Immature natural killer cell (primary cell): ENCODE data around the gene PLCL1. TPM values are rescaled to one million over a fixed set of nuclear protein-coding genes. Genes with fewer than 3 reads are reported as not detected.
A peak's percentile ranks its signal among the peaks of the same experiment; 100 is the strongest.

Source experiments
- DNase-seq, 3 donors: peaks; one replicate each; pipeline ENCODE4 v3.0.0; 2022; ENCODE audit warnings: mixed read lengths in 1 of 3
- H3K27ac Mint-ChIP-seq, 6 donors: one replicate each; pipeline ENCODE4 v1.8.0; 2020; ENCODE audit warnings: mixed read lengths in 6 of 6, mild to moderate bottlenecking in 5 of 6, inconsistent platforms in 4 of 6, moderate library complexity in 3 of 6
- H3K27me3 Mint-ChIP-seq, 3 donors: one replicate each; pipeline ENCODE4 v1.8.0; 2020 to 2021; ENCODE audit warnings: low read depth in 3 of 3, mild to moderate bottlenecking in 3 of 3, mixed read lengths in 3 of 3, moderate library complexity in 3 of 3, inconsistent platforms in 1 of 3
- H3K36me3 Mint-ChIP-seq, 3 donors: one replicate each; pipeline ENCODE4 v1.8.0; 2020; ENCODE audit warnings: mixed read lengths in 3 of 3, inconsistent platforms in 2 of 3, mild to moderate bottlenecking in 2 of 3
- H3K4me1 Mint-ChIP-seq, 2 donors: one replicate each; pipeline ENCODE4 v1.8.0; 2020; ENCODE audit warnings: inconsistent platforms in 2 of 2, mild to moderate bottlenecking in 2 of 2, mixed read lengths in 2 of 2, moderate library complexity in 1 of 2
- H3K4me3 Mint-ChIP-seq, 5 donors: one replicate each; pipeline ENCODE4 v1.8.0; 2020; ENCODE audit warnings: mild to moderate bottlenecking in 5 of 5, mixed read lengths in 5 of 5, inconsistent platforms in 3 of 5, moderate library complexity in 3 of 5
- H3K9me3 Mint-ChIP-seq, 6 donors: one replicate each; pipeline ENCODE4 v1.8.0; 2020; ENCODE audit warnings: mild to moderate bottlenecking in 6 of 6, mixed read lengths in 6 of 6, inconsistent platforms in 4 of 6, moderate library complexity in 3 of 6
- polyA plus RNA-seq, 3 donors: library from polyadenylated mRNA; unstranded; fragments of 300-500 nt; fragmentation: Illumina TruSeq; gene quantifications; one replicate each; pipeline ENCODE4 v1.2.3, GENCODE V29; 2021

Gene PLCL1
- polyA plus RNA-seq, 3 donors from 2014 or later: 0.51 to 0.53 TPM; not detected in 1

DNA sequence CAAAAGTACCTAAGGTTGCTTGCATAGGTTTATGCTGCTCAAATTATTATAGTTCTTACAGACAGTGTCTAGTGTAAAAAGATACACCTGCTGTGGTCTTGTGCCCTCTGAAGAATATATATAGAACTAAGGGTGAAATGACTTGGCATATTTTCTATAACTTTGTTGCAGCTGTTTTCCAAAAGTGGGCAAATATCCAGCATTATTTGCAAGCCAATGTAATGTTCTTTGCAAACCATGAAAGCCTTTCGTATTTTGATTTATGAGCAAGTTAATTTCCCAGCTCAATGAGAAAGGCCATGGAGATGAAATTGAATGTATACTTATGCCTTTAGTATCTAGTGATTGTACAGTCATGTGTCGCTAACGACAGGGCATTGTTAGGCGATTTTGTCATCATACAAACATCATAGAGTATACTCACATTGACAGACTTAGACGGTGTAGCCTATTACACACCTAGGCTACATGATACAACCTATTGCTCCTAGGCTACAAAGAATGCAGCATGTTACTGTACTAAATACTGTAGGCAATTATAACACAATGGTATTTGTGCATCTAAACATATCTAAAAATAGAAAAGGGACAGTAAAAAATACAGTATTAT is 116.3 kb downstream of the PLCL1 start:
- H3K4me3 Mint-ChIP-seq: no peak overlapping the region
- H3K27me3 Mint-ChIP-seq: peaks cover 1 to 4% (median 2%) of the 10 kb centered on the region in 3 donors
- no peaks in the 10 kb centered on the region for H3K4me1 Mint-ChIP-seq
- H3K9me3 Mint-ChIP-seq: no peaks in the 10 kb centered on the region
- H3K27ac Mint-ChIP-seq: no peak overlapping the region
- DNase-seq: no peak
- H3K36me3 Mint-ChIP-seq: no peaks in the 10 kb centered on the region

GRCh38 chr2:197924483-197924882 is 120.1 kb downstream of the PLCL1 start:
- no peaks in the 10 kb centered on the region for H3K4me1 Mint-ChIP-seq
- no peaks in the 10 kb centered on the region for H3K9me3 Mint-ChIP-seq
- no peak overlapping the region for H3K27ac Mint-ChIP-seq
- H3K36me3 Mint-ChIP-seq: no peaks in the 10 kb centered on the region
- DNase-seq: no peak
- peaks cover 2% of the 10 kb centered on the region in 3 donors for H3K27me3 Mint-ChIP-seq
- H3K4me3 Mint-ChIP-seq: no peak overlapping the region

- Mint-ChIP-seq H3K4me1 (no peaks in the 10 kb centered on the region), H3K4me3 (no peak overlapping the region), H3K27ac (no peak overlapping the region), H3K36me3 (no peaks in the 10 kb centered on the region), H3K27me3 (peaks cover 2% of the 10 kb centered on the region in 3 donors), H3K9me3 (no peaks in the 10 kb centered on the region)
- no peak for DNase-seq
Measured at GRCh38 chr2:197925204-197925603, 120.8 kb downstream of the PLCL1 start.

DNA sequence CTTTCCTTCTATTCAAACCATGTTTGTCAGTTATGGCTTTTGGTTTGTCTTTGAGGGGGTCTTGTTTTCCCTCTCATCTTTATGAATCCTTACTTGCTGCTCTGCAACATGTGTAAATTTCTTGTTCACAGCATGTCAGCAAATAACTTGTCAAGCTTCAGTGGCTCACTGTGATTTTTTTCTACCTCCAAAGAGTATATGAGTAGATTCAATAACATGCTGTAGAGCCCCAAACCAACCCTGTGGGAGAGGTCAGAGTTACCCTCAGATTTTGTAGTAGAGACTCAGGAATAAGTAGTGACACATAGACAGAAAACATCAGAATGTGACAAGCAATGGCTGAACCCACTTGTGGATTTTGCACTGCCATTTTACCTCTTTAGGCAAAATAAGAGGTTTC is 121.6 kb downstream of the PLCL1 start:
- Mint-ChIP-seq H3K36me3 (no peaks in the 10 kb centered on the region), H3K27me3 (peaks cover 2% of the 10 kb centered on the region in 3 donors), H3K9me3 (no peaks in the 10 kb centered on the region), H3K4me3 (no peak overlapping the region), H3K27ac (no peak overlapping the region), H3K4me1 (no peaks in the 10 kb centered on the region)
- DNase-seq: no peak

DNA sequence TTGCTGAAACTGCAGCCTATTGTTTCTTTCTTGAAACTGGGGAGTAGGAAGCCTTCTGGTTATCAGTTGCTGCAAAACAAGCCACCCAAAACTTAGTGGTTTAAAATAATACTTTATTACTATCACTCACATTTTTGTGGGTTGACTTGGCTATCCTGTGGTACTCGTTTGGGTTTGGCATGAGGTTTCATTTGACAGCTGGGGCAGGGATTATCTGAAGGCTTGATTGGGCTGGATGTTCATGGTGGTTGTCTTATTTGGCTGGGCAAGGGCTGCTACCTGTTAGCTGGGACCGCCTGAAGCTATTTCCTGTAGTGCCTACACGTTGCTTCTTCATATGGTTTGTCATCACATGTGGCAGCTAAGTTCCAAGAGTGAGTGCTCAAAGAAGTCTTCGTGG is 122.3 kb downstream of the PLCL1 start:
- no peak for DNase-seq

GRCh38 chr2:197927994-197928393 is 123.6 kb downstream of the PLCL1 start:
- Mint-ChIP-seq H3K27me3 (peaks cover 0 to 4% (median 2%) of the 10 kb centered on the region in 3 donors), H3K36me3 (no peaks in the 10 kb centered on the region), H3K4me3 (no peak overlapping the region), H3K9me3 (no peaks in the 10 kb centered on the region), H3K27ac (no peak overlapping the region), H3K4me1 (no peaks in the 10 kb centered on the region)
- no peak for DNase-seq

More for the DNA sequence above, 122.3 kb downstream of the PLCL1 start:
- no peaks in the 10 kb centered on the region for H3K4me1 Mint-ChIP-seq
- H3K4me3 Mint-ChIP-seq: no peak overlapping the region
- no peaks in the 10 kb centered on the region for H3K9me3 Mint-ChIP-seq
- H3K27me3 Mint-ChIP-seq: peaks cover 0 to 2% (median 0%) of the 10 kb centered on the region in 3 donors
- no peak overlapping the region for H3K27ac Mint-ChIP-seq
- no peaks in the 10 kb centered on the region for H3K36me3 Mint-ChIP-seq

DNA sequence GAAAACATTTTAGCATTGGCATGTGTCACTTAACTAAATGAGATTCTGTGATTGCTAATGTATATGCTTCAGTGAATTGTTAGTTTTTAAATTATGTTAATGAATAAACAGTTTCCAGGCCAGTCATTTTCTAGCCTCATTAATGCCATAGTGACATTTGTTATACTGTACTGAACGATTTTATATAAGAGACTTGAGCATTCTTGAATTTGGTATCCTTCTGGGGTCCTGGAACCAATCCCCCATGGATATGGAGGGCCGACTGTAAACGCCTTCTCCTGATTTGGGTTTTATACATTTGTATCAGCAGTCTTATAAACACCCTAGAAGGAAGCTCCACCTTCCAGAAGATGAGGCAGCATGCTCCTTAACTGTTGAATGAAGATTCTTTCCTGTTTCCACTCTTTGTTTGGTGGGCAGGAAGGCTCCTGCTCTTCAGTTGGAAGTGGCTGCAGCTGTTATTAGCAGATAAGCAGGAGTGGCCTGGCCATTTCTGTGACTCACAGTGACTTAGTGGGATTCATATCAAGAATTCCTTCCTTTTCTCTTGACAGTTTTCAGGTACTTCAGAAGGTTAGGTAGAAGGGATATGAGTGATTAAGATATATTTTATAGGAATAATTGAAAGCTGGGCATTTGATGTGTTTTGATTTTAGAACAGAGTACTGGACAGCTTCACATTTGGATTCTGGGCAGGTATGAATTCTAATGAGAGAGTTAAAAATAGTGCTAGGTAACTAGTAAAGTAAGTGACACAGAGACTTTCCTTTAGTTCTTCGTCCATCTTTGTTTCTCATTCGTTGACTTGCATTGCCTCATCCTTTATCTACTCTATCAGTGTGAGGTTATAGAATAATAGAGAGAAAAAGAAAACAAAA is 124.9 kb downstream of the PLCL1 start:
- Mint-ChIP-seq H3K4me3 (no peak overlapping the region), H3K27me3 (peaks cover 0 to 4% (median 2%) of the 10 kb centered on the region in 3 donors), H3K9me3 (no peaks in the 10 kb centered on the region), H3K4me1 (no peaks in the 10 kb centered on the region), H3K27ac (no peak overlapping the region), H3K36me3 (no peaks in the 10 kb centered on the region)
- no peak for DNase-seq

GRCh38 chr2:197929886-197930227 is 125.5 kb downstream of the PLCL1 start:
- Mint-ChIP-seq H3K27me3 (peaks cover 0 to 4% (median 2%) of the 10 kb centered on the region in 3 donors), H3K36me3 (no peaks in the 10 kb centered on the region), H3K4me3 (no peak overlapping the region), H3K9me3 (no peaks in the 10 kb centered on the region), H3K27ac (no peak overlapping the region), H3K4me1 (peaks cover 0 to 2% of the 10 kb centered on the region in 2 donors)
- DNase-seq: no peak

DNA sequence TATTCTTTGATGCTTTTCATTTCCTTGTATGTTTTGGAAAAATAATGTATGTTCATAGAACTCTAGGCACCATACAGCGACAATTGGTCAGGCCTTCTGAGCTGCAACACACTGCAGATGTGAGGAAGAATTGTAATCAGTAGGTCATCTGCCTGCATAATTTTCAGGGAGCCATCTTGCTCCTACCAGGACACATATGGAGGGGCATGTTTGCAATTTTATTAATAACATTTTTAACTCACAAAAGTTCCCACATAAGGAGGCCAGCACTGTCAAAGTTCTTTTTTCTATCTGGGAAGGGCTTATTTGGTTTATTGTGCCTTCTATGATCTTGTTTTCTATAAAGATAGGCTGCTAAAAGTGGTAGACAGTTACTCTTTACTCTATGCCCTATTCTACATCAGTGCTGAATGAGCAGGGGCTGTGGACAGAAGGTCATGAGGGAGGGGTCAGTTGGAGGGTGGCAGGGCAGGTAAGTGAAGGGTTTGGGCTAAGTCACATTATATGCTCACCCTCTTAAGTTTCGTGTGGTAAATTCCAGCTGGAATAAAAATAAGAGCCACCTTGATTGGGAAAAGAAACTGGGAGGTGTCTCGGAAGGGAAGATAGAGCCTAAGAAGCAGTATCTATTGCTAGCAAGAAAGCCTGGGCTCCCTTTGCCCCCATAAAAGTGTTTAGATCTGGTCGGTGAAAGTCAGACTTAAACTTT is 126.3 kb downstream of the PLCL1 start:
- Mint-ChIP-seq H3K4me3 (no peak overlapping the region), H3K4me1 (peaks cover 0 to 2% of the 10 kb centered on the region in 2 donors), H3K27me3 (peaks cover 0 to 4% (median 2%) of the 10 kb centered on the region in 3 donors), H3K27ac (peak overlapping the region in 1 of 6 donors; percentile 2), H3K36me3 (no peaks in the 10 kb centered on the region), H3K9me3 (no peaks in the 10 kb centered on the region)
- DNase-seq: no peak

DNA sequence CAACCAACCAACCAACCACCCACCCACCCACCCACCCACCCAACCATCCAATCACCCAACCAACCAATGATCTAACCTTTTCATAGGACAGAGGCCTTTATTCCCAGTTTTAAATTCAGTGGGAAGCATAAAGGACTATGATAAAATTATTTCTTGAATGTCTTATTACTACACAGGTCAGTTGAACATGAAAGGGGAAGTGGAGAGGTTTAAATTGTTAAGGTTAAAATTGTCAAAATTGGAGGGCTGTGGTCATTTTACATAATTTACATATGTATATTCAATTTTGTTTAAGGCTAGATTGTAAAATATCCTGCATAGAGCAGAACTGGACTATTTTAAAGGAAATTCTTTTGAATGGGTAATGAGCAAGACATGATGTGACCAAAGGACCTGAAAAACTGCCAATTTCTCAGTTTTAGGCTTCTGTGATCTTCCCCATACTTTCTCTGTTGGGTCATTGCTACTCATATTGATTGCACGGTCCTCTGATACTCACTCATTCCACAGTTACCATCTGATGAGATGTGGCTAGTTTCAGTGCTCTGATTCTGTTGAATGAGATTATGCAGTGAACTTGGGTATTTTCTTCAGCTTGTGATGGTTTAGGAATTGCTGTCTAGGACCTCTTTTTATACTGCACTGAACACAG is 127.4 kb downstream of the PLCL1 start:
- Mint-ChIP-seq H3K4me1 (peaks cover 0 to 2% of the 10 kb centered on the region in 2 donors), H3K9me3 (no peaks in the 10 kb centered on the region), H3K36me3 (no peaks in the 10 kb centered on the region), H3K4me3 (no peak overlapping the region), H3K27ac (no peak overlapping the region), H3K27me3 (peaks cover 0 to 4% (median 2%) of the 10 kb centered on the region in 3 donors)
- DNase-seq: no peak

- Mint-ChIP-seq H3K27ac (no peak overlapping the region), H3K4me3 (no peak overlapping the region), H3K4me1 (peaks cover 0 to 2% of the 10 kb centered on the region in 2 donors)
Measured at GRCh38 chr2:197932374-197932773, 128.0 kb downstream of the PLCL1 start.

GRCh38 chr2:197934261-197934933 is 130.0 kb downstream of the PLCL1 start:
- Mint-ChIP-seq H3K4me3 (no peak overlapping the region), H3K4me1 (peaks cover 0 to 2% of the 10 kb centered on the region in 2 donors), H3K27ac (no peak overlapping the region)

More at GRCh38 chr2:197932374-197932773, 128.0 kb downstream of the PLCL1 start:
- H3K9me3 Mint-ChIP-seq: no peaks in the 10 kb centered on the region
- no peak for DNase-seq
- no peaks in the 10 kb centered on the region for H3K36me3 Mint-ChIP-seq
- peaks cover 2 to 3% (median 2%) of the 10 kb centered on the region in 3 donors for H3K27me3 Mint-ChIP-seq

GRCh38 chr2:197934934-197935289 is 130.5 kb downstream of the PLCL1 start:
- Mint-ChIP-seq H3K36me3 (no peaks in the 10 kb centered on the region), H3K27ac (no peak overlapping the region), H3K4me3 (no peak overlapping the region), H3K27me3 (peaks cover 2 to 4% (median 2%) of the 10 kb centered on the region in 3 donors), H3K4me1 (peaks cover 0 to 2% of the 10 kb centered on the region in 2 donors), H3K9me3 (no peaks in the 10 kb centered on the region)
- DNase-seq: no peak

More at GRCh38 chr2:197934261-197934933, 130.0 kb downstream of the PLCL1 start:
- no peak for DNase-seq
- no peaks in the 10 kb centered on the region for H3K9me3 Mint-ChIP-seq
- no peaks in the 10 kb centered on the region for H3K36me3 Mint-ChIP-seq
- H3K27me3 Mint-ChIP-seq: peaks cover 2 to 4% (median 2%) of the 10 kb centered on the region in 3 donors
